Endothelial cell of umbilical vein (primary cell): ENCODE results near the gene TAMALIN.

Experiments
- EZH2 ChIP-seq: IDR thresholded peaks from 2 replicates; pipeline ENCODE4 v1.6.1; 2012; ENCODE audit warnings: borderline replicate concordance, low read depth, mild to moderate bottlenecking, moderate library complexity, low read length, inconsistent platforms; ENCODE audit not compliant: severe bottlenecking
- FOS ChIP-seq: IDR thresholded peaks from 2 replicates; pipeline ENCODE4 v1.6.1; 2011; ENCODE audit warnings: mild to moderate bottlenecking, low read length, moderate library complexity, borderline replicate concordance; ENCODE audit not compliant: insufficient read depth
- JUN ChIP-seq: IDR thresholded peaks from 2 replicates; pipeline ENCODE4 v1.6.1; 2011; ENCODE audit warnings: borderline replicate concordance, low read depth; ENCODE audit not compliant: insufficient read length, insufficient read depth
- POLR2A ChIP-seq: IDR thresholded peaks from 2 replicates; pipeline ENCODE4 v1.6.1; 2012; ENCODE audit warnings: low read depth, mild to moderate bottlenecking, control low read depth, low read length
- POLR2AphosphoS5 ChIP-seq: IDR thresholded peaks from 2 replicates; pipeline ENCODE4 v1.6.1; 2012; ENCODE audit warnings: low read depth, mild to moderate bottlenecking, control low read depth, low read length, moderate library complexity; ENCODE audit not compliant: insufficient read depth
- TF ChIP-seq, protein P1 (sequence below), 2 donors: IDR thresholded peaks; 1 replicate in 1 of 2; 2 replicates in 1 of 2; pipeline ENCODE4 v1.5.1; 2011; ENCODE audit warnings: low read length in 2 of 2, mild to moderate bottlenecking in 2 of 2, moderate library complexity in 2 of 2, control low read depth in 1 of 2, inconsistent platforms in 1 of 2, low read depth in 1 of 2; ENCODE audit not compliant: insufficient read depth in 1 of 2; ENCODE audit errors: extremely low read depth in 1 of 2
- TF ChIP-seq, protein P2 (sequence below): IDR thresholded peaks from 2 replicates; pipeline ENCODE4 v1.6.1; 2011; ENCODE audit not compliant: insufficient read depth, insufficient read length

DNA sequence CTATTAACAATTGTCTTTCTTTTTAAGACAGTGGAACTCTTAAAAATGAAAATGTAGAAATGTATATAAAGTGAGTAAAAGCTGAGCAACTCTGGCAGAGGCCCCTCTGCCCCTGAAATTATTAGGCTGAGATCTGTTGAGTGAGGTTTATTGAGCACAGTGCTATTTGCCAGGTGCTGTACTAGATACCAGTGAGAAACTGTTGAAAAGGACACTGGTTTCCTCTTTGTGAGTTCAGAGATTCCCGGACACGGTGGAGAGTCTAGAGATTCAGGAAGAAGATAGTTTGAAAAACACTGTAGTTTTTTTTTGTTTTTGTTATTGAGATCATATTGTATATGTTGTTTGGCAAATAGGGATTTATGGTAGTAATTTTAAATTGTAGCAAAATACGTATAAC is 44.0 kb upstream of the TAMALIN start:
- TF ChIP-seq, protein P1, sequence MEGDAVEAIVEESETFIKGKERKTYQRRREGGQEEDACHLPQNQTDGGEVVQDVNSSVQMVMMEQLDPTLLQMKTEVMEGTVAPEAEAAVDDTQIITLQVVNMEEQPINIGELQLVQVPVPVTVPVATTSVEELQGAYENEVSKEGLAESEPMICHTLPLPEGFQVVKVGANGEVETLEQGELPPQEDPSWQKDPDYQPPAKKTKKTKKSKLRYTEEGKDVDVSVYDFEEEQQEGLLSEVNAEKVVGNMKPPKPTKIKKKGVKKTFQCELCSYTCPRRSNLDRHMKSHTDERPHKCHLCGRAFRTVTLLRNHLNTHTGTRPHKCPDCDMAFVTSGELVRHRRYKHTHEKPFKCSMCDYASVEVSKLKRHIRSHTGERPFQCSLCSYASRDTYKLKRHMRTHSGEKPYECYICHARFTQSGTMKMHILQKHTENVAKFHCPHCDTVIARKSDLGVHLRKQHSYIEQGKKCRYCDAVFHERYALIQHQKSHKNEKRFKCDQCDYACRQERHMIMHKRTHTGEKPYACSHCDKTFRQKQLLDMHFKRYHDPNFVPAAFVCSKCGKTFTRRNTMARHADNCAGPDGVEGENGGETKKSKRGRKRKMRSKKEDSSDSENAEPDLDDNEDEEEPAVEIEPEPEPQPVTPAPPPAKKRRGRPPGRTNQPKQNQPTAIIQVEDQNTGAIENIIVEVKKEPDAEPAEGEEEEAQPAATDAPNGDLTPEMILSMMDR (IDR thresholded peaks at IDR 0.05; ENCODE audit: extremely low read depth in 1 of 2, insufficient read depth in 1 of 2, low read depth in 1 of 2, low read length in 2 of 2): no peak
- TF ChIP-seq POLR2A (no peak), POLR2AphosphoS5 (no peak), FOS (no peak), EZH2 (no peak), JUN (no peak)
- TF ChIP-seq, protein P2, sequence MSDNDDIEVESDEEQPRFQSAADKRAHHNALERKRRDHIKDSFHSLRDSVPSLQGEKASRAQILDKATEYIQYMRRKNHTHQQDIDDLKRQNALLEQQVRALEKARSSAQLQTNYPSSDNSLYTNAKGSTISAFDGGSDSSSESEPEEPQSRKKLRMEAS: no peak
